ENCODE results near the gene TMPRSS6. TPM values are rescaled to one million over a fixed set of nuclear protein-coding genes. Genes with fewer than 3 reads are reported as not detected.

The TMPRSS6 gene
- total and polyA plus RNA-seq, 2 of the 8 experiments (the other 6 are each of a cell fraction or from before 2014, with no cell fraction given) = 0.02 TPM; not detected in 1

- WGBS, 2 experiments (ENCODE audit: extremely low coverage in 1 of 2, insufficient coverage in 1 of 2, insufficient read length in 1 of 2, insufficient replicate concordance in 2 of 2, low coverage in 1 of 2, low lambda C conversion rate in 2 of 2, missing lambda C conversion rate in 1 of 2) = 90% methylated on average over 8 of the region's 8 CpGs; no CpG with 5 or more reads in 1 of the 2 experiments
- Histone ChIP-seq H3K4me3 (ENCODE audit: extremely low read depth in 1 of 4, insufficient read depth in 2 of 4, low read depth in 3 of 4, low read length in 4 of 4) (no peak overlapping the region), H3K27me3 (replicated peaks in 1 of 4; ENCODE audit: control insufficient read depth in 3 of 4, extremely low read depth in 1 of 4, insufficient read depth in 3 of 4, low read length in 3 of 4) (peaks cover 0 to 2% (median under 1%) of the 10 kb centered on the region in 4 experiments; a peak in 2 of 7 replicates), H2BK5ac (ENCODE audit: low read depth, low read length) (no peak overlapping the region), H2BK12ac (ENCODE audit: low read depth, low read length) (no peak overlapping the region), H3K23me2 (ENCODE audit: low read depth, low read length) (peaks cover 6% of the 10 kb centered on the region; the same call in 1 of the 2 replicates), H3K9me3 (ENCODE audit: insufficient read depth in 2 of 2, low read depth in 1 of 2, low read length in 1 of 2) (no peaks in the 10 kb centered on the region), H3K9ac (replicated peaks in 1 of 4; ENCODE audit: extremely low read depth in 1 of 4, low read depth in 3 of 4, low read length in 3 of 4) (no peak overlapping the region; a peak in 1 of 7 replicates), H2AK5ac (ENCODE audit: low read depth, low read length) (no peak overlapping the region), H3K23ac (ENCODE audit: insufficient read length) (no peak overlapping the region), H4K5ac (ENCODE audit: insufficient read length, low read depth, low read length) (no peak overlapping the region), H3K79me2 (ENCODE audit: control insufficient read depth in 1 of 2, insufficient read depth in 2 of 2, low read length in 2 of 2) (no peaks in the 10 kb centered on the region), H4K91ac (replicated peaks; ENCODE audit: insufficient read length, low read length) (no peak overlapping the region), H3K14ac (ENCODE audit: insufficient read length) (no peak overlapping the region), H3K79me1 (ENCODE audit: low read depth, low read length) (no peaks in the 10 kb centered on the region), H3K4ac (replicated peaks; ENCODE audit: insufficient read length, low read depth, low read length) (no peak overlapping the region), H2BK20ac (ENCODE audit: low read length) (no peak overlapping the region), H2AFZ (ENCODE audit: low read length) (no peak overlapping the region), H2BK15ac (ENCODE audit: low read length) (no peak overlapping the region), H3K4me1 (replicated peaks in 1 of 4; ENCODE audit: control insufficient read depth in 3 of 4, insufficient read depth in 4 of 4, low read length in 3 of 4) (peaks cover 0 to 5% (median 2%) of the 10 kb centered on the region in 4 experiments; a peak in 4 of 7 replicates), H4K8ac (ENCODE audit: extremely low read depth, insufficient read depth, low read length) (no peak overlapping the region), H4K20me1 (replicated peaks in 1 of 2; ENCODE audit: control insufficient read depth in 1 of 2, insufficient read depth in 2 of 2, low read length in 2 of 2) (peaks cover 0 to 3% of the 10 kb centered on the region in 2 experiments), H3K56ac (replicated peaks; ENCODE audit: insufficient read length, low read depth, low read length) (no peak overlapping the region), H3K27ac (ENCODE audit: low read depth, low read length) (no peak overlapping the region), H3K36me3 (ENCODE audit: control insufficient read depth in 2 of 4, insufficient read depth in 4 of 4, low read length in 3 of 4) (no peaks in the 10 kb centered on the region), H3K18ac (ENCODE audit: extremely low read depth, low read length) (no peak overlapping the region; the same call in 1 of the 2 replicates), H2BK120ac (replicated peaks; ENCODE audit: low read depth, low read length) (no peak overlapping the region), H3K4me2 (ENCODE audit: insufficient read depth in 1 of 2, low read depth in 2 of 2, low read length in 2 of 2) (no peak overlapping the region)
- DNase-seq (ENCODE audit: low read depth in 1 of 2, low spot score in 2 of 2) (no peak), FAIRE-seq (no peak)
- POLR2A ChIA-PET (ENCODE audit: partially characterized antibody) = interaction anchor here (0.9 kb wide), 1 partner anchor 15 kb away, joined by 4 read pairs; no protein-coding TSS in a partner anchor
- CTCF ChIA-PET (ENCODE audit: partially characterized antibody) = interaction anchor here (0.6 to 1.9 kb wide), 8 partner anchors 9 to 442 kb away, joined by 3 to 6 read pairs (median 4); no protein-coding TSS in a partner anchor
- TF ChIP-seq CBX8 (IDR thresholded peaks at IDR 0.05; ENCODE audit: borderline replicate concordance, low read depth, low read length) (no peak), CHD1 (IDR thresholded peaks at IDR 0.05; ENCODE audit: low read depth, low read length) (no peak), SP2 (IDR thresholded peaks at IDR 0.05; ENCODE audit: low read length) (no peak), RBBP5 (IDR thresholded peaks at IDR 0.05; ENCODE audit: borderline replicate concordance, low read depth, low read length) (no peak), KDM5A (IDR thresholded peaks at IDR 0.05; ENCODE audit: low read length) (no peak), YY1 (IDR thresholded peaks at IDR 0.05; ENCODE audit: low read depth, low read length) (no peak), NANOG (IDR thresholded peaks at IDR 0.05; ENCODE audit: insufficient read depth, low read depth, low read length, poor library complexity, severe bottlenecking) (no peak), E2F6 (IDR thresholded peaks at IDR 0.05) (no peak), CTBP2 (IDR thresholded peaks at IDR 0.05; ENCODE audit: borderline replicate concordance, insufficient read depth, insufficient read length, low read length) (no peak), EGR1 (IDR thresholded peaks at IDR 0.05; ENCODE audit: borderline replicate concordance, low read depth, low read length) (no peak), ZNF274 (IDR thresholded peaks at IDR 0.05; ENCODE audit: borderline replicate concordance, extremely low read depth, low read length) (no peak), POU5F1 (IDR thresholded peaks at IDR 0.05; ENCODE audit: low read depth, low read length) (no peak), MAX (IDR thresholded peaks at IDR 0.05) (no peak)
Observed at GRCh38 chr22:37113757-37114156, 4.2 kb upstream of the TMPRSS6 start.
